HEK293 (cell line): ENCODE data around the gene GUCA1A.

ENCODE experiments used
- BCL11B ChIP-seq: fragments of 450-650 bp; formaldehyde crosslinking; IDR thresholded peaks from 2 replicates; pipeline ENCODE4 v1.5.1; 2016; ENCODE audit warnings: low read depth, missing biosample characterization, missing genetic modification characterization
- PRDM1 ChIP-seq: fragments of 450-650 bp; formaldehyde crosslinking; IDR thresholded peaks from 2 replicates; pipeline ENCODE4; 2016; ENCODE audit warnings: missing biosample characterization, missing genetic modification characterization
- TCF7L2 ChIP-seq: IDR thresholded peaks from 2 replicates; pipeline ENCODE4 v1.6.1; 2011; ENCODE audit warnings: low read depth, mild to moderate bottlenecking, inconsistent platforms, low read length, moderate library complexity, borderline replicate concordance
- WT1 ChIP-seq: fragments of 450-650 bp; formaldehyde crosslinking; IDR thresholded peaks from 2 replicates; pipeline ENCODE4 v1.5.1; 2016; ENCODE audit warnings: missing biosample characterization, missing genetic modification characterization
- YY2 ChIP-seq: fragments of 450-650 bp; formaldehyde crosslinking; IDR thresholded peaks from 2 replicates; pipeline ENCODE4 v1.5.1; 2016; ENCODE audit warnings: missing biosample characterization, missing genetic modification characterization
- ZFP37 ChIP-seq: fragments of 450-650 bp; formaldehyde crosslinking; IDR thresholded peaks from 2 replicates; pipeline ENCODE4 v1.5.1; 2016; ENCODE audit warnings: missing biosample characterization, missing genetic modification characterization
- ZNF10 ChIP-seq: fragments of 450-650 bp; formaldehyde crosslinking; IDR thresholded peaks from 2 replicates; pipeline ENCODE4 v1.5.1; 2017; ENCODE audit warnings: missing biosample characterization, missing genetic modification characterization
- ZNF112 ChIP-seq: fragments of 450-650 bp; formaldehyde crosslinking; IDR thresholded peaks from 2 replicates; pipeline ENCODE4 v1.5.0; 2017; ENCODE audit warnings: missing biosample characterization, missing genetic modification characterization
- ZNF155 ChIP-seq: fragments of 450-650 bp; formaldehyde crosslinking; IDR thresholded peaks from 2 replicates; pipeline ENCODE4 v1.5.1; 2016; ENCODE audit warnings: missing biosample characterization, missing genetic modification characterization
- ZNF394 ChIP-seq: fragments of 450-650 bp; formaldehyde crosslinking; IDR thresholded peaks from 2 replicates; pipeline ENCODE4 v1.5.1; 2016; ENCODE audit warnings: missing biosample characterization, missing genetic modification characterization, mild to moderate bottlenecking, moderate library complexity, borderline replicate concordance
- ZNF416 ChIP-seq: fragments of 450-650 bp; formaldehyde crosslinking; IDR thresholded peaks from 2 replicates; pipeline ENCODE4 v1.5.1; 2016; ENCODE audit warnings: missing biosample characterization, missing genetic modification characterization
- ZNF473 ChIP-seq: fragments of 450-650 bp; formaldehyde crosslinking; IDR thresholded peaks from 2 replicates; pipeline ENCODE4 v1.5.1; 2017; ENCODE audit warnings: missing biosample characterization, missing genetic modification characterization
- ZSCAN30 ChIP-seq: fragments of 450-650 bp; IDR thresholded peaks from 2 replicates; pipeline ENCODE4 v1.5.1; 2018; ENCODE audit warnings: missing biosample characterization, mild to moderate bottlenecking, missing genetic modification characterization, moderate library complexity
- TF ChIP-seq, protein P1 (sequence below): fragments of 450-650 bp; formaldehyde crosslinking; IDR thresholded peaks from 2 replicates; pipeline ENCODE4 v1.5.1; 2016; ENCODE audit warnings: missing biosample characterization, missing genetic modification characterization

DNA sequence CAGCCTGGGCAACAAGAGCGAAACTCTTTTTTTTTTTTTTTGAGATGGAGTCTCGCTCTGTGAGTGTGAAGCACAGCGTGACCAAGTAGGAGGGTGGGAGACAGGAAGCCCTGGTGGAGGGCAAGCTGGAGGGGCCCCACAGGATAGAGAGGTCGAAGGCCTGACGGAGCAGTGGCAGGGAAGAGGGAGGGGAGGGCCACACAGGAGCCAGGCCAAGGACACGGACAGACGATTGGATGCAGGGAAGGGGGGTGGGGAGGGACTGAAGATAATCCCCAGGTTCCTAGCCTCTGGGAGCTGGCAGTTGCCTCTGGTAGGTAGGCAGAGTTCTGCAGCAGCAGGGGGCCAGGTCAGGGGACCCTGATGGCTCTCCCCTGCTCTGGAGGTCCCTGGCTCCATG is 10.8 kb upstream of the GUCA1A start:
- TF ChIP-seq PRDM1 (tag by site-specific recombination) (no peak), WT1 (tag by site-specific recombination) (no peak), ZNF416 (no peak), ZNF155 (tag by site-specific recombination) (no peak), ZNF112 (tag by site-specific recombination) (no peak), ZFP37 (tag by site-specific recombination) (no peak), TCF7L2 (no peak), ZNF394 (no peak), ZNF473 (tag by site-specific recombination) (no peak), BCL11B (tag by site-specific recombination) (no peak), ZNF10 (tag by site-specific recombination) (no peak), YY2 (tag by site-specific recombination) (no peak), ZSCAN30 (tag by site-specific recombination) (no peak)
- TF ChIP-seq, protein P1, sequence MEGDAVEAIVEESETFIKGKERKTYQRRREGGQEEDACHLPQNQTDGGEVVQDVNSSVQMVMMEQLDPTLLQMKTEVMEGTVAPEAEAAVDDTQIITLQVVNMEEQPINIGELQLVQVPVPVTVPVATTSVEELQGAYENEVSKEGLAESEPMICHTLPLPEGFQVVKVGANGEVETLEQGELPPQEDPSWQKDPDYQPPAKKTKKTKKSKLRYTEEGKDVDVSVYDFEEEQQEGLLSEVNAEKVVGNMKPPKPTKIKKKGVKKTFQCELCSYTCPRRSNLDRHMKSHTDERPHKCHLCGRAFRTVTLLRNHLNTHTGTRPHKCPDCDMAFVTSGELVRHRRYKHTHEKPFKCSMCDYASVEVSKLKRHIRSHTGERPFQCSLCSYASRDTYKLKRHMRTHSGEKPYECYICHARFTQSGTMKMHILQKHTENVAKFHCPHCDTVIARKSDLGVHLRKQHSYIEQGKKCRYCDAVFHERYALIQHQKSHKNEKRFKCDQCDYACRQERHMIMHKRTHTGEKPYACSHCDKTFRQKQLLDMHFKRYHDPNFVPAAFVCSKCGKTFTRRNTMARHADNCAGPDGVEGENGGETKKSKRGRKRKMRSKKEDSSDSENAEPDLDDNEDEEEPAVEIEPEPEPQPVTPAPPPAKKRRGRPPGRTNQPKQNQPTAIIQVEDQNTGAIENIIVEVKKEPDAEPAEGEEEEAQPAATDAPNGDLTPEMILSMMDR (tag by site-specific recombination): no peak
